ENCODE data around the gene RPH3AL. TPM values are rescaled to one million over a fixed set of nuclear protein-coding genes. Genes with fewer than 3 reads are reported as not detected.

Gene RPH3AL
- total and polyA plus RNA-seq, 2 of the 8 experiments (the other 6 are each of a cell fraction or from before 2014, with no cell fraction given): 5.6 to 5.8 TPM

DNA sequence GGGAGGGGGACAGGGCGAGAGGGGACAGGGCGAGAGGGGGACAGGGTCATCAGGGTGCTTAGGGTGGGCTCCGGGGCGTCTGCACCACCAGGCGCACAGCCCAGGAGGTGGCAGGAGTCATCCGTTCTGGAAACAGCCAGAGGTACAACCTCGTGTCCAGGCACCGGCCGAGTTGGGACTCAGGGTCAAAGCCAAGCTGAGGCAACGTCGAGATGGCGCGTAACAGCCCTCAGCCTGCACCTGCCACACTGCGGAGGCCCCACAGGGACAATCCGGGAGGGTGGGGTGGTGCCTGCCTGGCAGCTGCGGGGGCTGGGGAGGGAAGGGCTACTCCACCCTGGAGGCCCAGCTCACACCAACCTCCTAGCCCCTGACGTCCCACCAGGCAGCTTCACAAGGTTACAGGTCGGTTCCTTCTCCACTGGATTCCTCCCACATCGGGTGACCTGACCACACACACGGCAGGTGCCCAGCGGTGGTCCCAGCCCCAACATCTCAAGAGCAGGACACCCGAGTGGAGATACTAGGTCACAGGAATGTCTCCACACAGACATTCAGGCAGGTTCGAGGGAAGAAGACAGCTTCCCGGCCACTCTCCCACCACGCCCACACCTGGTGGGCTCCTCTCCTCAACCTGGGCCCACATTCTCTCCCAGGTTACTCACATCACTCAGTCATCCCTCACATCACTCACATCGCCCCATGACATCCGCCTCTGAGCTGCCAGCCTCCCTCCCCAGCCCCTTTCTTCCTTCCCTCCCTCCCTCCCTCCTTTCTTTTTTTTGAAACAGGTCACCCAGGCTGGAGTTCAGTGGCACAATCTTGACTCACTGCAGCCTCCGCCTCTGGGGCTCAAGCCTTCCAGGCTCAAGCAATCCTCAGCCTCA lies 47.3 kb downstream of the RPH3AL start (continued):
- peak in 1 of 3 experiments; percentile 12; a peak in 1 of 4 replicates for TF ChIP-seq CTCF (IDR thresholded peaks at IDR 0.05; ENCODE audit: control extremely low read depth in 1 of 3, insufficient read depth in 1 of 3, low read depth in 1 of 3, low read length in 3 of 3)
- TF ChIP-seq RAD21 (IDR thresholded peaks at IDR 0.05 in 1 of 2, conservative IDR thresholded peaks at IDR 0.05 in 1 of 2; ENCODE audit: low read depth in 2 of 2, low read length in 2 of 2): peak; percentile 16 to 39; a peak in 2 of 4 replicates
- no peak for TF ChIP-seq GABPA (IDR thresholded peaks at IDR 0.05; ENCODE audit: borderline replicate concordance, insufficient read depth, low read length)
- TF ChIP-seq TAF1 (IDR thresholded peaks at IDR 0.05; ENCODE audit: low read depth, low read length): no peak

Data from H1 (cell line).